Muscle of leg (tissue), 11 donors: ENCODE data around the gene CDRT15. TPM values are rescaled to one million over a fixed set of nuclear protein-coding genes. Genes with fewer than 3 reads are reported as not detected.
"Not testable (repeated sequence)": the region's sequence is repeated elsewhere in the genome, so short reads cannot be mapped to it uniquely, and the experiment has no call there.

Source experiments
- DNase-seq: peaks from one replicate; pipeline ENCODE4 v3.0.0; 2013
- H3K27ac ChIP-seq: one replicate; pipeline ENCODE4 v1.5.1; 2013; ENCODE audit warnings: mild to moderate bottlenecking, low read length, control low read depth
- H3K27me3 ChIP-seq: one replicate; pipeline ENCODE4 v1.6.1; 2013; ENCODE audit warnings: low read length; ENCODE audit not compliant: control insufficient read depth, insufficient read depth
- H3K36me3 ChIP-seq: one replicate; pipeline ENCODE4 v1.6.1; 2013; ENCODE audit warnings: low read length; ENCODE audit not compliant: control insufficient read depth, insufficient read depth
- H3K4me1 ChIP-seq: one replicate; pipeline ENCODE4 v1.6.1; 2013; ENCODE audit warnings: low read length; ENCODE audit not compliant: control insufficient read depth, insufficient read depth
- H3K4me3 ChIP-seq: one replicate; pipeline ENCODE4 v1.5.1; 2013; ENCODE audit warnings: low read length, control low read depth
- H3K9me3 ChIP-seq: replicated peaks from 2 replicates; pipeline ENCODE4 v1.6.1; 2013; ENCODE audit warnings: low read depth, low read length; ENCODE audit not compliant: control insufficient read depth
- WGBS: methylation state at CpG from one replicate; pipeline ENCODE4 v1.1.5; 2013; ENCODE audit warnings: missing lambda C conversion rate; ENCODE audit not compliant: insufficient coverage; 5-methylcytosine and 5-hydroxymethylcytosine counted together
- polyA plus RNA-seq, 8 donors: library from polyadenylated mRNA; unstranded; fragments of 120-200 nt; gene quantifications; one replicate each; pipeline versions ENCODE4 v1.2.1 to v1.2.3, GENCODE V29; 2013; ENCODE audit warnings: inconsistent platforms in 1 of 8, low replicate concordance in 1 of 8; ENCODE audit not compliant: insufficient read length in 8 of 8, insufficient read depth in 1 of 8
- total RNA-seq: library from RNA; stranded (reverse); fragments of 120-200 nt; gene quantifications from one replicate; pipeline ENCODE4 v1.2.4, GENCODE V29; 2013

The CDRT15 gene
- total and polyA plus RNA-seq, 9 donors, result 0.23 to 1.1 (median 0.43) TPM; not detected in 1

- not testable (repeated sequence) for H3K36me3 ChIP-seq, H3K27me3 ChIP-seq, DNase-seq, H3K4me1 ChIP-seq, H3K4me3 ChIP-seq, H3K9me3 ChIP-seq, H3K27ac ChIP-seq
- no CpG with 5 or more reads among the region's 5 CpGs for WGBS
Observed at GRCh38 chr17:14239271-14239670, 2.6 kb upstream of the CDRT15 start.

GRCh38 chr17:14236032-14236431, 630 bp downstream of the CDRT15 start:
- not testable (repeated sequence) for H3K9me3 ChIP-seq, H3K27me3 ChIP-seq, H3K4me3 ChIP-seq, H3K27ac ChIP-seq, H3K4me1 ChIP-seq, DNase-seq, H3K36me3 ChIP-seq
- WGBS, result 42% methylated on average over 2 of the region's 9 CpGs

DNA sequence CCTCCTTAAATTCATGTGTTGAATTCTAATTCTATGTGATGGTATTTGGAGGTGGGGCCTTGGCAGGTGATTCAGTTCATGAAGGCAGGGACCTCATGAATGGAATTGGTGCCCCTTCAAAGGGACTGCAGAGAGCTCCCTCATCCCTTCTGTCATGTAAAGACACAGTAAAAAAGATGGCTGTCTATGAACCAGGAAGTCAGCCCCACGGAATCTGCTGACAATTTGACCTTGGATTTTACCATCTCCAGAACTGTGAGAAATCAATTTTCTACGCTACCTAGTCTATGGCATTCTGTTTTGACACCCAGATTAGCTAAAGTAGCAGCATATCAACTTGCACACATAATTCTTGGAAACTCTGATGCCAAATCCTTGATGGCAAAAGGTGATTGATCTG, 1.6 kb downstream of the CDRT15 start:
- not testable (repeated sequence) for H3K9me3 ChIP-seq, H3K27me3 ChIP-seq, H3K4me3 ChIP-seq, H3K4me1 ChIP-seq, H3K27ac ChIP-seq, H3K36me3 ChIP-seq, DNase-seq
- WGBS, result no CpG with 5 or more reads among the region's 2 CpGs

DNA sequence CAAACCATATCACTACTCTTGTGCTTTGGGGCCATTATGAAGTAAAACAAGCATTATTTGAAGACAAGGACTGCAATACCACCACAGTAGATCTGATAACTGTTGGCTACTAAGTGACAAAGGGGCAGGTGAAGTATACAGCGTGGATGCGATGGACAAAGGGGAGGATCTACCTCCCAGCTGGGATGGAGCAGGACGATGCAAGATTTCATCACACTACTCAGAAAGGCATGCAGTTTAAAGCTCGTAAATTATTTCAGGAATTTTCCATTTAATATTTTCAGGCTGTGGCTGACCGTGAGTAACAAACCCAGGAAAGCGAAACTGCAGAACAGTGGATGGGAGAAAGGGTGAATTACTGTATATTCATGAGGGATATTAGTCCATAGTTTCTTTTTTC, 5.5 kb downstream of the CDRT15 start:
- no CpG with 5 or more reads among the region's 6 CpGs for WGBS
- not testable (repeated sequence) for H3K36me3 ChIP-seq, H3K4me3 ChIP-seq, DNase-seq, H3K4me1 ChIP-seq, H3K9me3 ChIP-seq, H3K27ac ChIP-seq, H3K27me3 ChIP-seq

GRCh38 chr17:14228903-14229302, 7.8 kb downstream of the CDRT15 start:
- Histone ChIP-seq H3K36me3 (no peaks in the 10 kb centered on the region), H3K4me1 (no peaks in the 10 kb centered on the region), H3K4me3 (no peak overlapping the region), H3K27me3 (no peaks in the 10 kb centered on the region), H3K9me3 (no peaks in the 10 kb centered on the region), H3K27ac (no peak overlapping the region)
- 50% methylated on average over 2 of the region's 4 CpGs for WGBS
- no peak for DNase-seq

- Histone ChIP-seq H3K36me3 (no peaks in the 10 kb centered on the region), H3K27me3 (no peaks in the 10 kb centered on the region), H3K4me3 (no peak overlapping the region), H3K9me3 (no peaks in the 10 kb centered on the region), H3K4me1 (no peaks in the 10 kb centered on the region), H3K27ac (no peak overlapping the region)
- 98% methylated on average over 7 of the region's 7 CpGs for WGBS
- no peak for DNase-seq
Observed at GRCh38 chr17:14227052-14227451, 9.6 kb downstream of the CDRT15 start.

- Histone ChIP-seq H3K4me3 (no peak overlapping the region), H3K4me1 (no peaks in the 10 kb centered on the region), H3K9me3 (no peaks in the 10 kb centered on the region), H3K36me3 (no peaks in the 10 kb centered on the region), H3K27me3 (no peaks in the 10 kb centered on the region), H3K27ac (no peak overlapping the region)
- 92% methylated on average over 2 of the region's 10 CpGs for WGBS
- DNase-seq, result no peak
Observed at GRCh38 chr17:14225254-14225980, 11.2 kb downstream of the CDRT15 start.

- no peak overlapping the region for H3K27ac ChIP-seq
- no peaks in the 10 kb centered on the region for H3K27me3 ChIP-seq
- H3K4me3 ChIP-seq, result no peak overlapping the region
- no peaks in the 10 kb centered on the region for H3K4me1 ChIP-seq
- whole genome bisulfite sequencing, result 89% methylated on average over 4 of the region's 4 CpGs
- no peaks in the 10 kb centered on the region for H3K9me3 ChIP-seq
- DNase-seq, result no peak
- H3K36me3 ChIP-seq, result no peaks in the 10 kb centered on the region
Observed at GRCh38 chr17:14222611-14223010, 14.1 kb downstream of the CDRT15 start.

DNA sequence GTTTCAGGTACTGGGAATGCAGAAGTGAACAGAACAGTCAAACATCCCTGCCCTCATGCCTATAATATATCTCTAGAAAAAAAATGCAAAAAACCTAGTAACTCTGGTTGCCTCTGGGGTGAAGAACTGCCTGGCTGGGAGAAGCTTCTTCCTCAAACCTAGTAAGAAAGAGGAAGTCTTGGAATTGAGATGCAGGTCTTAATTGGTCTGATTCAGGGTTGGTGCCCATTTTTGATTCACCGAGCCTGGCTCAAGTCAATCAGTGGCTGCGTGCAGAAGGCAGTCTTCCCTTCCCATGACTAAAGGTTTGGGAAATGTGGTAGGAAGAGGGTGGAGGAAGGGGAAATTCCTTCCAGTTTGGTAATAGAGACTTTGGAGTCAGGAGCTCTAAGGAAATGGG, 22.4 kb downstream of the CDRT15 start:
- no peak for DNase-seq
- 96% methylated on average over 2 of the region's 2 CpGs for WGBS
- no peaks in the 10 kb centered on the region for H3K36me3 ChIP-seq
- no peak overlapping the region for H3K27ac ChIP-seq
- no peaks in the 10 kb centered on the region for H3K9me3 ChIP-seq
- no peak overlapping the region for H3K4me3 ChIP-seq
- H3K27me3 ChIP-seq, result no peaks in the 10 kb centered on the region
- no peaks in the 10 kb centered on the region for H3K4me1 ChIP-seq

DNA sequence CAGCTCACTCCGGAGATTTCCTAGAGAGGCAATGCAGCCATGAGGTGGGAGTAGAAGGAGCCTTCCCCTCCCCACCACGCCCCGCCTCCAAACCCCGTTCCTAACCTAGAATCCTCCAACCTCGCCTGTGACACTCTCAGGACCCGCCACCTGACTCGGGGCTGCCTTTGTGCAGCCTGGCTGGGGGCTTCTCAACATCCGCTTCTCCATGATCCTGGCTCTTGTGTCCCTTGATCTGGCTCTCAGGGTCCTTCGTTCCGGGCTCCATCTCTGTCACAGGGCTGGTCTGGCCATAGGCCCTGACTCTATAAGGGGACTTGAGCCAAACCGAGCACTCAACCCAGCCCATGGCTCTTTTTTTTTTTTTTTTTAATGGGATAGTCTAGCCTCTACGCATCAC, 24.3 kb downstream of the CDRT15 start:
- no peaks in the 10 kb centered on the region for H3K9me3 ChIP-seq
- no peaks in the 10 kb centered on the region for H3K27me3 ChIP-seq
- H3K4me1 ChIP-seq, result no peaks in the 10 kb centered on the region
- WGBS, result 100% methylated on average over 5 of the region's 12 CpGs
- peaks cover 4% of the 10 kb centered on the region for H3K36me3 ChIP-seq
- no peak overlapping the region for H3K27ac ChIP-seq
- no peak for DNase-seq
- no peak overlapping the region for H3K4me3 ChIP-seq

DNA sequence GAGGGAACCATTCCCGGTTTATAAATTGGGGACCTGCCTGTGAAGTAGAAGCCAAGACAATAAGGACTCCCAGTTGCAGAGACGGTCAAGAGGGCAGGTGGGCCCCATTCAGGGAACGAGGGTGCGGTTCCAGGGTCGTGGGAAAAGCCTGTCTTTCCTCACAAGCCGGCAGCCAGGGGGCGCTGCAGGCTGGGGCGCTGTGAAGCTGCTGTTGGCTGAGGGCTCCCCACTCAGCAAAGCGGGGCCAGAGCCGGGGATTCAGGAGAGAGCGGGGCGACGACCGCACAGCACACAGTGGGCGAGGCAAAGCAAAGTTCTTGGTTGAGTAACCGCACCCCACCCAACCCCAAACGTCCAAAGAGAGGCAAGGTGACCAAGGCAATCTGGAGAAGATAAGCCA, 24.9 kb downstream of the CDRT15 start:
- Histone ChIP-seq H3K4me1 (no peaks in the 10 kb centered on the region), H3K9me3 (no peaks in the 10 kb centered on the region), H3K36me3 (peaks cover 10% of the 10 kb centered on the region), H3K27me3 (no peaks in the 10 kb centered on the region), H3K27ac (no peak overlapping the region), H3K4me3 (no peak overlapping the region)
- no peak for DNase-seq
- WGBS, result 61% methylated on average over 17 of the region's 17 CpGs
